Measurements from ENCODE around the gene AHNAK. TPM values are rescaled to one million over a fixed set of nuclear protein-coding genes. Genes with fewer than 3 reads are reported as not detected.

Gene AHNAK
- polyA plus RNA-seq, 2 of the 4 experiments (the other 2 are of a cell fraction) = 43.3 to 82.0 TPM

- DNase-seq (ENCODE audit: low read depth in 1 of 2, low spot score in 1 of 2) = no peak
- POLR2A ChIA-PET = no interaction called here
- WGBS (ENCODE audit: missing lambda C conversion rate) = 56% methylated on average over 15 of the region's 16 CpGs
- no peak for TF ChIP-seq JUN (IDR thresholded peaks at IDR 0.05)
- TF ChIP-seq BHLHE40 (IDR thresholded peaks at IDR 0.05; ENCODE audit: low read depth, low read length) = no peak
- no peak for TF ChIP-seq EHF (CRISPR knock-in tag; IDR thresholded peaks at IDR 0.05)
- H3K4me3 ChIP-seq = no peak overlapping the region
- no peak for ATAC-seq
- no peak for FAIRE-seq
- CTCF ChIA-PET = interaction anchor here (0.6 to 14.5 kb wide), 13 partner anchors 15 to 148 kb away, joined by 3 to 322 read pairs (median 19); partner anchors contain the start of gene SCGB1A1
- peaks cover 76% of the 10 kb centered on the region for H3K4me1 ChIP-seq
- H3K9me3 ChIP-seq = no peaks in the 10 kb centered on the region
- H3K27ac ChIP-seq = peak overlapping the region; percentile 97 to 98
- peak overlapping the region; percentile 96 for H3K4me2 ChIP-seq
These were observed 5.6 kb downstream of the AHNAK start for GRCh38 chr11:62540804-62541701.

- DNase-seq (ENCODE audit: low read depth in 1 of 2, low spot score in 1 of 2) (peak; percentile 56 to 62), ATAC-seq (peak; percentile 45 to 54), FAIRE-seq (no peak)
- H3K4me1 ChIP-seq = peaks cover 74% of the 10 kb centered on the region
- H3K9me3 ChIP-seq = no peaks in the 10 kb centered on the region
- H3K4me3 ChIP-seq = peak overlapping the region; percentile 25; the same call in 1 of the 3 replicates
- H3K4me2 ChIP-seq = peak overlapping the region; percentile 96
- WGBS (ENCODE audit: missing lambda C conversion rate) = 22% methylated on average over 8 of the region's 13 CpGs
- CTCF ChIA-PET = interaction anchor here (1.0 to 14.5 kb wide), 10 partner anchors 10 to 146 kb away, joined by 3 to 322 read pairs (median 6); partner anchors contain the start of gene SCGB1A1
- POLR2A ChIA-PET = interaction anchor here (0.9 to 1.4 kb wide), 4 partner anchors 34 to 126 kb away, joined by 3 to 4 read pairs (median 3); partner anchors contain the start of genes C11orf98, CSKMT, EEF1G and TUT1
- TF ChIP-seq ESRRA (IDR thresholded peaks at IDR 0.05; ENCODE audit: borderline replicate concordance, low read length) (no peak), JUN (IDR thresholded peaks at IDR 0.05) (peak in 1 of 2 experiments; percentile 46; a peak in 1 of 5 replicates), FOSL2 (IDR thresholded peaks at IDR 0.05) (peak; percentile 48; the same call in 1 of the 2 replicates), FOSL2 (CRISPR knock-in tag; IDR thresholded peaks at IDR 0.05) (no peak), RAD21 (conservative IDR thresholded peaks at IDR 0.05 in 1 of 2, IDR thresholded peaks at IDR 0.05 in 1 of 2) (peak in 1 of 2 experiments; percentile 33; a peak in 1 of 5 replicates)
- peak overlapping the region; percentile 97 to 98 for H3K27ac ChIP-seq
These were observed 7.2 kb downstream of the AHNAK start for GRCh38 chr11:62539238-62539925.

GRCh38 chr11:62538470-62539237 is 8.0 kb downstream of the AHNAK start:
- H3K4me3 ChIP-seq = 0 out of 3 replicates have a peak overlapping the region, but pooled peaks have one; percentile 1
- H3K9me3 ChIP-seq = no peaks in the 10 kb centered on the region
- DNase-seq (ENCODE audit: low read depth in 1 of 2, low spot score in 1 of 2) (no peak), ATAC-seq (no peak), FAIRE-seq (no peak)
- peaks cover 67% of the 10 kb centered on the region for H3K4me1 ChIP-seq
- ChIA-PET POLR2A (interaction anchor here (0.9 to 1.4 kb wide), 3 partner anchors 35 to 126 kb away, joined by 3 read pairs; partner anchors contain the start of genes C11orf98, CSKMT, EEF1G and TUT1), CTCF (interaction anchor here (0.8 to 14.5 kb wide), 11 partner anchors 11 to 145 kb away, joined by 3 to 322 read pairs (median 7); partner anchors contain the start of gene SCGB1A1)
- H3K27ac ChIP-seq = peak overlapping the region; percentile 97 to 98
- peak overlapping the region; percentile 96 for H3K4me2 ChIP-seq
- WGBS (ENCODE audit: missing lambda C conversion rate) = 80% methylated on average over 19 of the region's 19 CpGs
- no peak for TF ChIP-seq PHF8 (IDR thresholded peaks at IDR 0.05; ENCODE audit: borderline replicate concordance, low read depth)
- no peak for TF ChIP-seq KDM1A (IDR thresholded peaks at IDR 0.05; ENCODE audit: low read depth)
- TF ChIP-seq EHMT2 (IDR thresholded peaks at IDR 0.05; ENCODE audit: low read depth) = no peak
- TF ChIP-seq TP53 (CRISPR knock-in tag; IDR thresholded peaks at IDR 0.05) = no peak
- no peak for TF ChIP-seq ZC3H11A (IDR thresholded peaks at IDR 0.05)
- TF ChIP-seq TFCP2L1 (CRISPR knock-in tag; IDR thresholded peaks at IDR 0.05) = no peak
- TF ChIP-seq NPAS2 (CRISPR knock-in tag; IDR thresholded peaks at IDR 0.05; ENCODE audit: borderline replicate concordance) = no peak
- TF ChIP-seq HEYL (CRISPR knock-in tag; IDR thresholded peaks at IDR 0.05) = no peak

Data from A549 (cell line).